SK-N-SH (cell line): ENCODE results near the gene SCGB3A1. TPM values are rescaled to one million over a fixed set of nuclear protein-coding genes. Genes with fewer than 3 reads are reported as not detected.

Experiments used
- CTCF ChIA-PET: fragments of 300-600, 350-600 bp; formaldehyde crosslinking; extraction: SDS; loops from one replicate; lab custom pipeline; 2021; lab: Yijun Ruan, JAX
- POLR2A ChIA-PET: fragments of 350-600 bp; sonication (Branson Sonifier 250); formaldehyde crosslinking; extraction: SDS; loops from one replicate; lab custom pipeline; 2020; ENCODE audit warnings: antibody characterized with exemption, inconsistent platforms; lab: Yijun Ruan, JAX
- DNase-seq: peaks from one replicate; pipeline ENCODE4 v3.0.0; 2012
- H2AFZ ChIP-seq: fragments of 200-600 bp; sonication (generic); 2 replicates; pipeline ENCODE4 v1.8.1; 2016; ENCODE audit warnings: antibody characterized with exemption, mild to moderate bottlenecking, low read depth
- H3F3A ChIP-seq: fragments of 200-600 bp; sonication (generic); replicated peaks from 2 replicates; pipeline ENCODE3; 2016; ENCODE audit warnings: antibody characterized with exemption, mild to moderate bottlenecking; ENCODE audit not compliant: insufficient read depth
- H3K27ac ChIP-seq, 2 experiments: fragments of 200-500 bp in 1 of 2; fragments of 200-600 bp in 1 of 2; sonication (Bioruptor generic) in 1 of 2; sonication (generic), shearing (Covaris generic) in 1 of 2; 2 replicates each; pipeline versions ENCODE4 v1.5.1 to v1.6.1; 2014 to 2016; ENCODE audit warnings: low read depth in 2 of 2, inconsistent platforms in 1 of 2, low read length in 1 of 2, mild to moderate bottlenecking in 1 of 2, mixed read lengths in 1 of 2
- H3K27me3 ChIP-seq: fragments of 200-600 bp; sonication (generic), shearing (Covaris generic); 2 replicates; pipeline ENCODE4 v1.6.1; 2016; ENCODE audit warnings: mixed run types; ENCODE audit not compliant: insufficient read depth
- H3K36me3 ChIP-seq, 2 experiments: fragments of 200-500 bp in 1 of 2; fragments of 200-600 bp in 1 of 2; sonication (Bioruptor generic) in 1 of 2; sonication (generic) in 1 of 2; replicated peaks in 1 of 2; 2 replicates each; pipeline versions ENCODE3 to v1.5.1; 2014 to 2016; ENCODE audit warnings: low read length in 1 of 2, mild to moderate bottlenecking in 1 of 2; ENCODE audit not compliant: insufficient read depth in 2 of 2, control insufficient read depth in 1 of 2
- H3K4me1 ChIP-seq, 2 experiments: fragments of 200-500 bp in 1 of 2; fragments of 200-600 bp in 1 of 2; sonication (Bioruptor generic) in 1 of 2; sonication (generic), shearing (Covaris generic) in 1 of 2; 2 replicates each; pipeline versions ENCODE4 v1.5.1 to v1.6.1; 2014 to 2016; ENCODE audit warnings: low read depth in 1 of 2, low read length in 1 of 2, mixed run types in 1 of 2; ENCODE audit not compliant: insufficient read depth in 2 of 2, control insufficient read depth in 1 of 2
- H3K4me2 ChIP-seq: fragments of 200-600 bp; sonication (generic), shearing (Covaris generic); 2 replicates; pipeline ENCODE4 v1.6.1; 2017; ENCODE audit warnings: mixed run types
- H3K4me3 ChIP-seq, 2 experiments: fragments of 200-500 bp in 1 of 2; fragments of 200-600 bp in 1 of 2; sonication (Bioruptor generic) in 1 of 2; sonication (generic), shearing (Covaris generic) in 1 of 2; 2 replicates each; pipeline versions ENCODE4 v1.5.1 to v1.8.1; 2014 to 2016; ENCODE audit warnings: low read depth in 2 of 2, inconsistent platforms in 1 of 2, low read length in 1 of 2, mild to moderate bottlenecking in 1 of 2, mixed read lengths in 1 of 2, moderate library complexity in 1 of 2
- H3K79me2 ChIP-seq: fragments of 200-600 bp; sonication (generic); 2 replicates; pipeline ENCODE4 v1.8.1; 2017; ENCODE audit warnings: mild to moderate bottlenecking; ENCODE audit not compliant: insufficient read depth
- H3K9ac ChIP-seq: fragments of 200-600 bp; sonication (generic); 2 replicates; pipeline ENCODE4 v1.6.1; 2017; ENCODE audit warnings: mixed run types
- H3K9me2 ChIP-seq: fragments of 200-600 bp; sonication (generic); 2 replicates; pipeline ENCODE4 v1.6.1; 2017; ENCODE audit warnings: mixed run types
- H3K9me3 ChIP-seq: fragments of 200-600 bp; sonication (generic); 2 replicates; pipeline ENCODE4 v1.6.1; 2017; ENCODE audit warnings: mixed run types, mild to moderate bottlenecking, moderate library complexity
- H4K20me1 ChIP-seq: fragments of 200-600 bp; sonication (generic); 2 replicates; pipeline ENCODE4 v1.6.1; 2017; ENCODE audit warnings: mild to moderate bottlenecking, mixed run types; ENCODE audit not compliant: insufficient read depth
- FOSL2 ChIP-seq: IDR thresholded peaks from 2 replicates; pipeline ENCODE4 v1.4.0; 2012; ENCODE audit warnings: low read depth, mild to moderate bottlenecking, moderate library complexity, borderline replicate concordance
- TAF1 ChIP-seq: IDR thresholded peaks from 2 replicates; pipeline ENCODE4 v1.6.1; 2012; ENCODE audit warnings: low read depth, mild to moderate bottlenecking, low read length, moderate library complexity, borderline replicate concordance
- WGBS: methylation state at CpG from one replicate; pipeline ENCODE4 v1.1.6; 2017; ENCODE audit warnings: low lambda C conversion rate; 5-methylcytosine and 5-hydroxymethylcytosine counted together
- polyA plus RNA-seq, 3 experiments: library from polyadenylated mRNA; depleted of rRNA; stranded (reverse); fragments of >200 nt; gene quantifications; 2 replicates each; pipeline ENCODE4 v1.2.3, GENCODE V29; 2012

Gene SCGB3A1
- polyA plus RNA-seq, 1 of the 3 experiments (the other 2 are of a cell fraction) = not detected

DNA sequence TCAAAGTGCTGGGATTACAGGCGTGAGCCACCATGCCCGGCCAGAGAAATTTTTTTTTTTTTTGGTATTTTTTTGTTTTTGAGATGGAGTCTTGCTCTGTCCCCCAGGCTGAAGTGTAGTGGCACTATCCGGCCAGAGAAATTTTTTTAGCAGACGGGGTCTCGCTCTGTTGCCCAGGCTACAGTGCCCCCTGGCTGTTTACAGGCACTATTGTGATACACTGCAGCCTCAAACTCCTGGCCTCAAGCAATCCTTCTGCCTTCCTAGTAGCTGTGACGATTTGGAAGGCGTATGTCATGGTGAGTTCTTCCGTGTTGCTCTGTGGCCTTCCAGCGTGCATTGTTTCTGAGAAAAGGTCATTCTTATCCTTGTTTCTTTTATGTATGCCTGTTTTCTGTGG is 49.6 kb downstream of the SCGB3A1 start:
- Histone ChIP-seq H3K27me3 (no peaks in the 10 kb centered on the region), H4K20me1 (peaks cover 15% of the 10 kb centered on the region; the same call in 1 of the 2 replicates), H3K4me2 (no peak overlapping the region)
- TF ChIP-seq TAF1 (no peak), FOSL2 (no peak)
- TF ChIP-seq, all 33 proteins: peak for 0
- Histone ChIP-seq H3K27ac (no peak overlapping the region), H3K9me3 (no peaks in the 10 kb centered on the region), H3F3A (peaks cover 4% of the 10 kb centered on the region), H3K9ac (no peak overlapping the region), H3K4me1 (no peaks in the 10 kb centered on the region), H3K79me2 (peaks cover 90% of the 10 kb centered on the region), H3K4me3 (no peak overlapping the region), H2AFZ (no peak overlapping the region), H3K9me2 (no peaks in the 10 kb centered on the region), H3K36me3 (peaks cover 7 to 18% of the 10 kb centered on the region in 2 experiments)
- DNase-seq = no peak
- POLR2A ChIA-PET = no interaction called here
- CTCF ChIA-PET = interaction anchor here (1.0 kb wide), 1 partner anchor 64 kb away, joined by 4 read pairs; no protein-coding TSS in a partner anchor
- WGBS = 95% methylated on average over 9 of the region's 9 CpGs

Other genes starting within 250 kb of the SCGB3A1 start
- gene GFPT2, start 238.2 kb downstream of the SCGB3A1 start, polyA plus RNA-seq (2012; rRNA removed) = 8.1 and 8.9 TPM in 2 replicates
- gene CNOT6, start 97.1 kb downstream of the SCGB3A1 start, polyA plus RNA-seq (2012; rRNA removed) = 9.3 and 17.1 TPM in 2 replicates
- gene FLT4, start 58.1 kb upstream of the SCGB3A1 start, polyA plus RNA-seq (2012; rRNA removed) = 0.02 and 0.05 TPM in 2 replicates
- gene OR2Y1, start 148.6 kb upstream of the SCGB3A1 start, polyA plus RNA-seq (2012; rRNA removed) = not detected in 2 replicates
- 47.3 and 55.8 TPM in 2 replicates for gene MGAT1, start 211.3 kb upstream of the SCGB3A1 start, polyA plus RNA-seq (2012; rRNA removed)